Neural cell (in vitro differentiated cells): Measurements from ENCODE around the gene KPTN. TPM values are rescaled to one million over a fixed set of nuclear protein-coding genes. Genes with fewer than 3 reads are reported as not detected.

Source experiments
- H2AFZ ChIP-seq: fragments of 200-600, 300-800 bp; sonication (generic), shearing (Covaris generic); 2 replicates; pipeline ENCODE4 v1.6.0; 2014; ENCODE audit warnings: low read depth, mild to moderate bottlenecking, antibody characterized with exemption, low read length, moderate library complexity
- H3F3A ChIP-seq: fragments of 200-600 bp; shearing (Covaris generic); 2 replicates; pipeline ENCODE4 v1.6.1; 2016; ENCODE audit warnings: mild to moderate bottlenecking, moderate library complexity, mixed read lengths, antibody characterized with exemption, low read length; ENCODE audit not compliant: insufficient read depth, poor library complexity, severe bottlenecking
- H3K27ac ChIP-seq: fragments of 200-600, 300-800 bp; sonication (generic), shearing (Covaris generic); 2 replicates; pipeline ENCODE4 v1.5.1; 2014; ENCODE audit warnings: mild to moderate bottlenecking, low read length, moderate library complexity
- H3K27me3 ChIP-seq: fragments of 300-800, 200-600 bp; sonication (generic), shearing (Covaris generic); 2 replicates; pipeline ENCODE4 v1.6.0; 2014; ENCODE audit warnings: mild to moderate bottlenecking, low read depth, low read length, moderate library complexity; ENCODE audit not compliant: insufficient read depth
- H3K36me3 ChIP-seq: fragments of 300-800, 200-600 bp; sonication (generic), shearing (Covaris generic); 2 replicates; pipeline ENCODE4 v1.5.1; 2014; ENCODE audit warnings: mild to moderate bottlenecking, antibody characterized with exemption, low read length, moderate library complexity; ENCODE audit not compliant: insufficient read depth
- H3K4me2 ChIP-seq: fragments of 300-800, 200-600 bp; sonication (generic), shearing (Covaris generic); 2 replicates; pipeline ENCODE4 v1.6.0; 2014; ENCODE audit warnings: mild to moderate bottlenecking, low read length
- H3K4me3 ChIP-seq: fragments of 300-800, 200-600 bp; sonication (generic), shearing (Covaris generic); 2 replicates; pipeline ENCODE4 v1.5.1; 2014; ENCODE audit warnings: mild to moderate bottlenecking, low read length, moderate library complexity
- H3K79me2 ChIP-seq: fragments of 200-600 bp; shearing (Covaris generic); replicated peaks from 2 replicates; pipeline ENCODE4 v1.6.0; 2014; ENCODE audit warnings: mild to moderate bottlenecking, low read length, moderate library complexity; ENCODE audit not compliant: insufficient read depth
- H3K9ac ChIP-seq: fragments of 300-800, 200-600 bp; sonication (generic), shearing (Covaris generic); 2 replicates; pipeline ENCODE4 v1.6.1; 2016; ENCODE audit warnings: mild to moderate bottlenecking, low read length, mixed read lengths
- H3K9me2 ChIP-seq: fragments of 200-600 bp; shearing (Covaris generic); 2 replicates; pipeline ENCODE4 v1.6.1; 2016; ENCODE audit warnings: mild to moderate bottlenecking, low read length, mixed read lengths; ENCODE audit not compliant: insufficient read depth
- H3K9me3 ChIP-seq: fragments of 200-600, 300-800 bp; sonication (generic), shearing (Covaris generic); 2 replicates; pipeline ENCODE4 v1.6.1; 2016; ENCODE audit warnings: mild to moderate bottlenecking, mixed run types, low read length, moderate library complexity, mixed read lengths
- H4K20me1 ChIP-seq: fragments of 200-600 bp; shearing (Covaris generic); 2 replicates; pipeline ENCODE4 v1.6.1; 2016; ENCODE audit warnings: mild to moderate bottlenecking, mixed run types; ENCODE audit not compliant: insufficient read depth
- EP300 ChIP-seq: fragments of 450-650 bp; conservative IDR thresholded peaks from 2 replicates; pipeline ENCODE4 v1.6.1; 2014; ENCODE audit warnings: antibody characterized with exemption, mild to moderate bottlenecking, moderate library complexity; ENCODE audit not compliant: poor library complexity, severe bottlenecking
- EZH2 ChIP-seq: fragments of 200-600, 300-800 bp; shearing (Covaris generic), sonication (generic); IDR thresholded peaks from 2 replicates; pipeline ENCODE4 v1.6.1; 2014; ENCODE audit warnings: antibody characterized with exemption, low read length, borderline replicate concordance, mild to moderate bottlenecking; ENCODE audit not compliant: insufficient read depth, poor library complexity, severe bottlenecking
- MXI1 ChIP-seq: fragments of 450-650 bp; conservative IDR thresholded peaks from 2 replicates; pipeline ENCODE4 v1.6.1; 2014; ENCODE audit warnings: antibody characterized with exemption, mild to moderate bottlenecking; ENCODE audit not compliant: poor library complexity, severe bottlenecking
- POLR2AphosphoS5 ChIP-seq: IDR thresholded peaks from 2 replicates; pipeline ENCODE4 v1.6.1; 2012
- RAD21 ChIP-seq: fragments of 450-650 bp; conservative IDR thresholded peaks from 2 replicates; pipeline ENCODE4 v1.6.1; 2014; ENCODE audit warnings: antibody characterized with exemption, mild to moderate bottlenecking, moderate library complexity
- SMC3 ChIP-seq: fragments of 450-650 bp; conservative IDR thresholded peaks from 2 replicates; pipeline ENCODE4 v1.6.1; 2014; ENCODE audit warnings: antibody characterized with exemption, mild to moderate bottlenecking, moderate library complexity; ENCODE audit not compliant: poor library complexity
- TAF1 ChIP-seq: IDR thresholded peaks from 2 replicates; pipeline ENCODE4 v1.6.1; 2012; ENCODE audit warnings: low read depth
- polyA plus RNA-seq: library from polyadenylated mRNA; depleted of rRNA; stranded (reverse); fragments of >200 nt; gene quantifications from 2 replicates; pipeline ENCODE4 v1.2.3, GENCODE V29; 2014
- TF ChIP-seq, protein P1 (sequence below): IDR thresholded peaks from 2 replicates; pipeline ENCODE4 v1.6.1; 2012; ENCODE audit warnings: borderline replicate concordance
- TF ChIP-seq, protein P2 (sequence below): fragments of 450-650 bp; IDR thresholded peaks from 2 replicates; pipeline ENCODE4 v1.5.1; 2014; ENCODE audit warnings: antibody characterized with exemption, mild to moderate bottlenecking, moderate library complexity; ENCODE audit not compliant: poor library complexity, severe bottlenecking

Gene KPTN
- polyA plus RNA-seq, 1 donor from 2014 or later = 23.8 TPM

DNA sequence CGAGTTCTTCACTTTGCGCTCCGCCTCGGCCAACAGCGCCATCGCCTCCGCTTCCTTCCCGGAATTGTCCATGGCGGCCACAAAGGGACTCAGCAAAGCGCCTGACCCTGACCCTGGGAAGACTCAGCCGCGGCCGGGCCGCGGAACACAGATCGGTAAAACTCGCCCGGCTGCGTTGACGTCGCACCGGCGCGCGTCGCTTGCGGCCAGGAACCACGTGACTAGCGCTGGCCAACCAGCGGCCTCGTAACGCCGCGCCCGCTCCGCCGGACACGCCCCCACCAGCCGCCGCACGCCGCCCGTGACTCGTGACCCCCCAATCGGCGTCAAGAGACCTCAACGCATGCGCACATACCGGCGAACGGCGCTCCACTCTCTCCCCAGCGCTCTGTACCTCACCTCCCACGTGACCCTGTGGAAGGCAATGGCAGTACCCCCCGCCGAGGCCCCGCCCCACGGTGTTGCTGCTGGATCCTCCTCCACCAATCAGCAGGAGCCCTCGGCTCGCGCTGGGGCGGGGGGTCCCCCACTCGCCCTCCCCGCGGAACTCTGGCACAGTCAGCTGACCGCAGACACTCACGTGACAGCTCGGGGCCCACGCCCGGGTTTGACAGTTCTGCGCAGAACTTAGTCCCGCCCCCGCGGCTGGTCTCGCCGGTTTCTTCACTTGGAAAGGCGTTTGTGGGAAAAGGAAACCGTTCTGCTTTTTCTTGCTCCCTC is 31.0 kb upstream of the KPTN start, which contains the start of gene NAPA:
NAPA (minus strand) TSS at position 195 of the 720 bp plus-strand sequence; CDS start at position 72, 123 bp downstream.
- Histone ChIP-seq H4K20me1 (no peaks in the 10 kb centered on the region), H3K36me3 (no peaks in the 10 kb centered on the region), H3K9me3 (no peaks in the 10 kb centered on the region), H3K79me2 (peaks cover 30% of the 10 kb centered on the region), H3K27ac (peak within 1 kb of the TSS; percentile 91), H3K4me2 (peak within 1 kb of the TSS; percentile 85), H2AFZ (no peak within 1 kb of the TSS), H3K9me2 (no peaks in the 10 kb centered on the region), H3K27me3 (no peaks in the 10 kb centered on the region), H3K9ac (peak within 1 kb of the TSS; percentile 90), H3F3A (no peaks in the 10 kb centered on the region), H3K4me3 (peak within 1 kb of the TSS; percentile 84)
- TF ChIP-seq TAF1 (peak; percentile 64), SMC3 (peak; percentile 95), POLR2AphosphoS5 (peak; percentile 91), RAD21 (no peak), EZH2 (no peak), EP300 (peak; percentile 83), MXI1 (peak; percentile 67)
- TF ChIP-seq, protein P1, sequence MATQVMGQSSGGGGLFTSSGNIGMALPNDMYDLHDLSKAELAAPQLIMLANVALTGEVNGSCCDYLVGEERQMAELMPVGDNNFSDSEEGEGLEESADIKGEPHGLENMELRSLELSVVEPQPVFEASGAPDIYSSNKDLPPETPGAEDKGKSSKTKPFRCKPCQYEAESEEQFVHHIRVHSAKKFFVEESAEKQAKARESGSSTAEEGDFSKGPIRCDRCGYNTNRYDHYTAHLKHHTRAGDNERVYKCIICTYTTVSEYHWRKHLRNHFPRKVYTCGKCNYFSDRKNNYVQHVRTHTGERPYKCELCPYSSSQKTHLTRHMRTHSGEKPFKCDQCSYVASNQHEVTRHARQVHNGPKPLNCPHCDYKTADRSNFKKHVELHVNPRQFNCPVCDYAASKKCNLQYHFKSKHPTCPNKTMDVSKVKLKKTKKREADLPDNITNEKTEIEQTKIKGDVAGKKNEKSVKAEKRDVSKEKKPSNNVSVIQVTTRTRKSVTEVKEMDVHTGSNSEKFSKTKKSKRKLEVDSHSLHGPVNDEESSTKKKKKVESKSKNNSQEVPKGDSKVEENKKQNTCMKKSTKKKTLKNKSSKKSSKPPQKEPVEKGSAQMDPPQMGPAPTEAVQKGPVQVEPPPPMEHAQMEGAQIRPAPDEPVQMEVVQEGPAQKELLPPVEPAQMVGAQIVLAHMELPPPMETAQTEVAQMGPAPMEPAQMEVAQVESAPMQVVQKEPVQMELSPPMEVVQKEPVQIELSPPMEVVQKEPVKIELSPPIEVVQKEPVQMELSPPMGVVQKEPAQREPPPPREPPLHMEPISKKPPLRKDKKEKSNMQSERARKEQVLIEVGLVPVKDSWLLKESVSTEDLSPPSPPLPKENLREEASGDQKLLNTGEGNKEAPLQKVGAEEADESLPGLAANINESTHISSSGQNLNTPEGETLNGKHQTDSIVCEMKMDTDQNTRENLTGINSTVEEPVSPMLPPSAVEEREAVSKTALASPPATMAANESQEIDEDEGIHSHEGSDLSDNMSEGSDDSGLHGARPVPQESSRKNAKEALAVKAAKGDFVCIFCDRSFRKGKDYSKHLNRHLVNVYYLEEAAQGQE = peak; percentile 77

DNA sequence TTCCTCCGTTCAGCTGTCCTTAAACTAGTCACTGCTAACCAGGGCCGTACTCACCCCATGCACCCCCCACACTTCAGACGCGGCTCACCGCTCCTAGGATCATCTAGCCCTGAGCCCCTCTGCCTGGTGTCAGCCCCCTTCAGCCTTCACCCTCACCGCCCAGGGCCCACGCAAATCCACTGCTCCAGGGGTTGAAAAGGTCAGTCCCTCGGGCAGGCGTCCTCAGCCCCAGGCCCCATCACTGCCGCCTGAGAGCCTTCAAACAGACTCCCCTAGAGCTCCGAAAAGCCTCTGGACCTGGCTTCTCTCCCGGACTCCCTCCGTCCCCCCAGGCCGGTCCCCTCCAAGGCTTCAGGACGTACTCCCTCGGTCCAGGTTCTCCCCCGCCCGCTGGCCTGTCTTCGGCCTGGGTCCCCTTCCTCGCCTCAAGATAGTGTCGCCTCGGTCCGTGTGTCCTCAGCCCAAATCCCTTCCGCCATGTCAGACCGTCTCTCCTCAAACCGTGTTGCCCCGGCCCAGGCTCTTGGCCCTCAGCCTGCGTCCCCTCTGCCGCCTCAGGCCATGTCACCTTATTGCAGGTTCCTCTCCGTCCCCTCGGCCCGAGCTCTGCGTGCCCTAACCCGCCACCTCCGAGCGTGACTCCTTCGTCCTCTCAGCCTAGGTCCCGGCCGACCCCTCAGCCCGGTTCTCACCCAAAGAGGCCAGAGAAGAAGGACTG is 30.3 kb upstream of the KPTN start:
- H3K4me2 ChIP-seq = peak overlapping the region; percentile 85
- no peaks in the 10 kb centered on the region for H3K9me2 ChIP-seq
- no peaks in the 10 kb centered on the region for H4K20me1 ChIP-seq
- peaks cover 33% of the 10 kb centered on the region for H3K79me2 ChIP-seq
- peak overlapping the region; percentile 91 for H3K27ac ChIP-seq
- H3K27me3 ChIP-seq = no peaks in the 10 kb centered on the region
- H3F3A ChIP-seq = no peaks in the 10 kb centered on the region
- H3K9me3 ChIP-seq = no peaks in the 10 kb centered on the region
- TF ChIP-seq POLR2AphosphoS5 (no peak), MXI1 (no peak), EZH2 (no peak), SMC3 (no peak), EP300 (no peak), RAD21 (no peak), TAF1 (no peak)
- TF ChIP-seq, protein P1 = no peak
- TF ChIP-seq, protein P2, sequence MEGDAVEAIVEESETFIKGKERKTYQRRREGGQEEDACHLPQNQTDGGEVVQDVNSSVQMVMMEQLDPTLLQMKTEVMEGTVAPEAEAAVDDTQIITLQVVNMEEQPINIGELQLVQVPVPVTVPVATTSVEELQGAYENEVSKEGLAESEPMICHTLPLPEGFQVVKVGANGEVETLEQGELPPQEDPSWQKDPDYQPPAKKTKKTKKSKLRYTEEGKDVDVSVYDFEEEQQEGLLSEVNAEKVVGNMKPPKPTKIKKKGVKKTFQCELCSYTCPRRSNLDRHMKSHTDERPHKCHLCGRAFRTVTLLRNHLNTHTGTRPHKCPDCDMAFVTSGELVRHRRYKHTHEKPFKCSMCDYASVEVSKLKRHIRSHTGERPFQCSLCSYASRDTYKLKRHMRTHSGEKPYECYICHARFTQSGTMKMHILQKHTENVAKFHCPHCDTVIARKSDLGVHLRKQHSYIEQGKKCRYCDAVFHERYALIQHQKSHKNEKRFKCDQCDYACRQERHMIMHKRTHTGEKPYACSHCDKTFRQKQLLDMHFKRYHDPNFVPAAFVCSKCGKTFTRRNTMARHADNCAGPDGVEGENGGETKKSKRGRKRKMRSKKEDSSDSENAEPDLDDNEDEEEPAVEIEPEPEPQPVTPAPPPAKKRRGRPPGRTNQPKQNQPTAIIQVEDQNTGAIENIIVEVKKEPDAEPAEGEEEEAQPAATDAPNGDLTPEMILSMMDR = no peak
- H3K4me3 ChIP-seq = peak overlapping the region; percentile 84
- H3K9ac ChIP-seq = peak overlapping the region; percentile 90
- no peak overlapping the region for H2AFZ ChIP-seq
- no peaks in the 10 kb centered on the region for H3K36me3 ChIP-seq
